Measurements from ENCODE around the gene TMEM201.

TMEM201 gene

GRCh38 chr1:9597361-9598315, 8.9 kb downstream of the TMEM201 start:
- TF ChIP-seq TARDBP (IDR thresholded peaks at IDR 0.05) (no peak), NFRKB (IDR thresholded peaks at IDR 0.05) (no peak), FOXK2 (IDR thresholded peaks at IDR 0.05) (no peak), BHLHE40 (IDR thresholded peaks at IDR 0.05; ENCODE audit: borderline replicate concordance) (no peak), ARNT (IDR thresholded peaks at IDR 0.05) (no peak), HDGF (IDR thresholded peaks at IDR 0.05; ENCODE audit: borderline replicate concordance) (no peak), CTBP1 (IDR thresholded peaks at IDR 0.05; ENCODE audit: borderline replicate concordance) (no peak), FOXM1 (IDR thresholded peaks at IDR 0.05; ENCODE audit: borderline replicate concordance) (no peak), ELF4 (IDR thresholded peaks at IDR 0.05) (no peak), L3MBTL2 (conservative IDR thresholded peaks at IDR 0.05) (no peak), SP1 (IDR thresholded peaks at IDR 0.05) (no peak)
- CTCF ChIA-PET = no interaction called here
- no peak for DNase-seq (ENCODE audit: extremely low spot score)
- POLR2A ChIA-PET = interaction anchor here (0.7 kb wide), 1 partner anchor 63 kb away, joined by 3 read pairs; no protein-coding TSS in a partner anchor

- DNase-seq (ENCODE audit: extremely low spot score) = no peak
- CTCF ChIA-PET = no interaction called here
- POLR2A ChIA-PET = no interaction called here
- TF ChIP-seq LEF1 (IDR thresholded peaks at IDR 0.05; ENCODE audit: borderline replicate concordance) (no peak), SUZ12 (IDR thresholded peaks at IDR 0.05) (no peak), NFRKB (IDR thresholded peaks at IDR 0.05) (no peak), FOXM1 (IDR thresholded peaks at IDR 0.05; ENCODE audit: borderline replicate concordance) (no peak), TARDBP (IDR thresholded peaks at IDR 0.05) (no peak), FOXA1 (IDR thresholded peaks at IDR 0.05) (no peak), SP1 (IDR thresholded peaks at IDR 0.05) (no peak), FOXK2 (IDR thresholded peaks at IDR 0.05) (no peak), BHLHE40 (IDR thresholded peaks at IDR 0.05; ENCODE audit: borderline replicate concordance) (no peak), ARNT (IDR thresholded peaks at IDR 0.05) (no peak), HDGF (IDR thresholded peaks at IDR 0.05; ENCODE audit: borderline replicate concordance) (no peak), PKNOX1 (IDR thresholded peaks at IDR 0.05) (no peak), ZNF384 (IDR thresholded peaks at IDR 0.05) (no peak), L3MBTL2 (conservative IDR thresholded peaks at IDR 0.05) (no peak)
These were observed 9.6 kb downstream of the TMEM201 start for GRCh38 chr1:9598316-9598700.

- TF ChIP-seq LEF1 (IDR thresholded peaks at IDR 0.05; ENCODE audit: borderline replicate concordance) (no peak), FOXK2 (IDR thresholded peaks at IDR 0.05) (no peak), CTBP1 (IDR thresholded peaks at IDR 0.05; ENCODE audit: borderline replicate concordance) (no peak), BHLHE40 (IDR thresholded peaks at IDR 0.05; ENCODE audit: borderline replicate concordance) (no peak), PKNOX1 (IDR thresholded peaks at IDR 0.05) (no peak), L3MBTL2 (conservative IDR thresholded peaks at IDR 0.05) (no peak), NFRKB (IDR thresholded peaks at IDR 0.05) (no peak), ARNT (IDR thresholded peaks at IDR 0.05) (no peak), FOXM1 (IDR thresholded peaks at IDR 0.05; ENCODE audit: borderline replicate concordance) (no peak)
- CTCF ChIA-PET = no interaction called here
- no peak for DNase-seq (ENCODE audit: extremely low spot score)
- POLR2A ChIA-PET = no interaction called here
These were observed 11.0 kb downstream of the TMEM201 start for GRCh38 chr1:9599741-9600140.

- no peak for TF ChIP-seq FOXM1 (IDR thresholded peaks at IDR 0.05; ENCODE audit: borderline replicate concordance)
- TF ChIP-seq ARNT (IDR thresholded peaks at IDR 0.05) = no peak
- TF ChIP-seq TARDBP (IDR thresholded peaks at IDR 0.05) = no peak
- TF ChIP-seq BHLHE40 (IDR thresholded peaks at IDR 0.05; ENCODE audit: borderline replicate concordance) = no peak
- no peak for TF ChIP-seq NFRKB (IDR thresholded peaks at IDR 0.05)
- DNase-seq (ENCODE audit: extremely low spot score) = no peak
- POLR2A ChIA-PET = no interaction called here
- CTCF ChIA-PET = no interaction called here
These were observed 12.4 kb downstream of the TMEM201 start for GRCh38 chr1:9600861-9601834.

GRCh38 chr1:9601942-9602793, 13.5 kb downstream of the TMEM201 start:
- ChIA-PET POLR2A (no interaction called here), CTCF (no interaction called here)
- no peak for DNase-seq (ENCODE audit: extremely low spot score)
- TF ChIP-seq TARDBP (IDR thresholded peaks at IDR 0.05) = no peak
- no peak for TF ChIP-seq ELF4 (IDR thresholded peaks at IDR 0.05)
- TF ChIP-seq FOXA1 (IDR thresholded peaks at IDR 0.05) = no peak
- no peak for TF ChIP-seq LEF1 (IDR thresholded peaks at IDR 0.05; ENCODE audit: borderline replicate concordance)
- no peak for TF ChIP-seq FOXM1 (IDR thresholded peaks at IDR 0.05; ENCODE audit: borderline replicate concordance)
- no peak for TF ChIP-seq L3MBTL2 (conservative IDR thresholded peaks at IDR 0.05)
- no peak for TF ChIP-seq CTBP1 (IDR thresholded peaks at IDR 0.05; ENCODE audit: borderline replicate concordance)
- no peak for TF ChIP-seq SUZ12 (IDR thresholded peaks at IDR 0.05)
- TF ChIP-seq HDGF (IDR thresholded peaks at IDR 0.05; ENCODE audit: borderline replicate concordance) = no peak
- TF ChIP-seq ZNF384 (IDR thresholded peaks at IDR 0.05) = no peak
- TF ChIP-seq ARNT (IDR thresholded peaks at IDR 0.05) = no peak
- no peak for TF ChIP-seq SP1 (IDR thresholded peaks at IDR 0.05)
- no peak for TF ChIP-seq NFRKB (IDR thresholded peaks at IDR 0.05)
